WERI-Rb-1 (cell line): ENCODE data around the gene TBC1D16.
"Not testable (repeated sequence)": the region's sequence is repeated elsewhere in the genome, so short reads cannot be mapped to it uniquely, and the experiment has no call there.

ENCODE experiments used
- DNase-seq: peaks from one replicate; pipeline ENCODE4 v3.0.0-alpha.2; 2020
- H3K27ac ChIP-seq: fragments of 250-450 bp; sonication (Bioruptor Pico); 2 replicates; pipeline ENCODE4 v1.5.1; 2020; ENCODE audit warnings: mild to moderate bottlenecking, moderate library complexity
- H3K27me3 ChIP-seq: fragments of 250-450 bp; sonication (Bioruptor Pico); 2 replicates; pipeline ENCODE4 v1.5.1; 2021; ENCODE audit warnings: mild to moderate bottlenecking, low read depth, moderate library complexity; ENCODE audit not compliant: insufficient read depth, severe bottlenecking
- H3K36me3 ChIP-seq: fragments of 250-450 bp; sonication (Bioruptor Pico); 2 replicates; pipeline ENCODE4 v1.5.1; 2020; ENCODE audit warnings: mild to moderate bottlenecking, moderate library complexity
- H3K4me3 ChIP-seq: 2 replicates; pipeline ENCODE4 v1.5.1; 2011; ENCODE audit warnings: low read depth, mild to moderate bottlenecking, control low read depth, low read length
- H3K9me3 ChIP-seq: fragments of 250-450 bp; sonication (Bioruptor Pico); 2 replicates; pipeline ENCODE4 v1.5.1; 2021; ENCODE audit warnings: mild to moderate bottlenecking, moderate library complexity; ENCODE audit not compliant: severe bottlenecking
- CTCF ChIP-seq: IDR thresholded peaks from 2 replicates; pipeline ENCODE4 v1.5.1; 2011; ENCODE audit warnings: low read depth, mild to moderate bottlenecking, control low read depth, inconsistent platforms, low read length

The TBC1D16 gene

GRCh38 chr17:80000136-80000535, 35.5 kb downstream of the TBC1D16 start:
- Histone ChIP-seq H3K27ac (no peak overlapping the region), H3K27me3 (no peaks in the 10 kb centered on the region), H3K4me3 (no peak overlapping the region), H3K36me3 (peaks cover 50% of the 10 kb centered on the region), H3K9me3 (peaks cover 5% of the 10 kb centered on the region)
- DNase-seq = no peak
- TF ChIP-seq CTCF = no peak

GRCh38 chr17:79997011-79997660, 38.5 kb downstream of the TBC1D16 start:
- Histone ChIP-seq H3K27ac (no peak overlapping the region), H3K4me3 (no peak overlapping the region), H3K36me3 (peaks cover 38% of the 10 kb centered on the region), H3K27me3 (no peaks in the 10 kb centered on the region), H3K9me3 (peaks cover 5% of the 10 kb centered on the region)
- TF ChIP-seq CTCF = no peak
- DNase-seq = no peak

GRCh38 chr17:79996291-79996690, 39.4 kb downstream of the TBC1D16 start:
- H3K27me3 ChIP-seq = no peaks in the 10 kb centered on the region
- H3K27ac ChIP-seq = no peak overlapping the region
- no peak for TF ChIP-seq CTCF

GRCh38 chr17:79995696-79996095, 40.0 kb downstream of the TBC1D16 start:
- H3K27ac ChIP-seq = no peak overlapping the region
- H3K36me3 ChIP-seq = peaks cover 31% of the 10 kb centered on the region
- H3K9me3 ChIP-seq = peaks cover 3% of the 10 kb centered on the region
- no peak overlapping the region for H3K4me3 ChIP-seq
- no peak for TF ChIP-seq CTCF
- H3K27me3 ChIP-seq = no peaks in the 10 kb centered on the region
- DNase-seq = no peak

More at GRCh38 chr17:79996291-79996690, 39.4 kb downstream of the TBC1D16 start:
- Histone ChIP-seq H3K36me3 (peaks cover 36% of the 10 kb centered on the region), H3K9me3 (peaks cover 5% of the 10 kb centered on the region), H3K4me3 (no peak overlapping the region)
- no peak for DNase-seq

GRCh38 chr17:79994602-79995001, 41.1 kb downstream of the TBC1D16 start:
- Histone ChIP-seq H3K9me3 (no peaks in the 10 kb centered on the region), H3K36me3 (peaks cover 20% of the 10 kb centered on the region), H3K4me3 (no peak overlapping the region), H3K27ac (no peak overlapping the region), H3K27me3 (no peaks in the 10 kb centered on the region)
- no peak for TF ChIP-seq CTCF
- no peak for DNase-seq

GRCh38 chr17:79994228-79994569, 41.5 kb downstream of the TBC1D16 start:
- not testable (repeated sequence) for H3K9me3 ChIP-seq, H3K27me3 ChIP-seq, H3K4me3 ChIP-seq, DNase-seq
- H3K36me3 ChIP-seq = peaks cover 21% of the 10 kb centered on the region
- H3K27ac ChIP-seq = peak overlapping the region; percentile 35
